Natural killer cell (primary cell): ENCODE measurements around the gene NDUFA3. TPM values are rescaled to one million over a fixed set of nuclear protein-coding genes. Genes with fewer than 3 reads are reported as not detected.

Experiments used
- ATAC-seq, 3 donors: fragments of 150-1000 bp in 2 of 3; fragments of 200-7000 bp in 1 of 3; cut with Tn5 transposase; 1 replicate in 1 of 3; 2 replicates in 2 of 3; pipeline ENCODE4 v1.10.0; 2021; ENCODE audit warnings: mild to moderate bottlenecking in 2 of 3, moderate library complexity in 2 of 3
- DNase-seq, 2 donors: peaks; one replicate each; pipeline versions ENCODE4 v3.0.0 to v3.0.0-alpha.2; 2013 to 2021; ENCODE audit warnings: mixed read lengths in 1 of 2
- H3K27ac ChIP-seq: one replicate; pipeline ENCODE4 v1.5.1; 2013; ENCODE audit warnings: mild to moderate bottlenecking, low read length
- H3K27me3 ChIP-seq: one replicate; pipeline ENCODE4 v1.6.1; 2013; ENCODE audit warnings: low read length; ENCODE audit not compliant: control insufficient read depth, insufficient read depth
- H3K36me3 ChIP-seq: one replicate; pipeline ENCODE4 v1.6.1; 2013; ENCODE audit warnings: low read length; ENCODE audit not compliant: control insufficient read depth, insufficient read depth
- H3K4me1 ChIP-seq: one replicate; pipeline ENCODE4 v1.6.1; 2013; ENCODE audit warnings: low read length; ENCODE audit not compliant: control insufficient read depth, insufficient read depth
- H3K4me3 ChIP-seq: one replicate; pipeline ENCODE4 v1.5.1; 2013; ENCODE audit warnings: low read length
- H3K9me3 ChIP-seq: one replicate; pipeline ENCODE4 v1.6.1; 2013; ENCODE audit warnings: low read length; ENCODE audit not compliant: control insufficient read depth, insufficient read depth
- H3K27ac Mint-ChIP-seq, 2 donors: one replicate each; pipeline ENCODE4 v1.8.0; 2022; ENCODE audit warnings: mild to moderate bottlenecking in 2 of 2, mixed read lengths in 2 of 2, moderate library complexity in 1 of 2
- H3K27me3 Mint-ChIP-seq, 2 donors: one replicate each; pipeline ENCODE4 v1.8.0; 2022; ENCODE audit warnings: low read depth in 2 of 2, mixed read lengths in 2 of 2
- H3K36me3 Mint-ChIP-seq: one replicate; pipeline ENCODE4 v1.8.0; 2022; ENCODE audit warnings: mixed read lengths
- H3K4me1 Mint-ChIP-seq, 2 donors: one replicate each; pipeline ENCODE4 v1.8.0; 2022; ENCODE audit warnings: mixed read lengths in 2 of 2
- H3K4me3 Mint-ChIP-seq: one replicate; pipeline ENCODE4 v1.8.0; 2022; ENCODE audit warnings: mild to moderate bottlenecking, moderate library complexity, mixed read lengths
- H3K9me3 Mint-ChIP-seq, 2 donors: one replicate each; pipeline ENCODE4 v1.8.0; 2022; ENCODE audit warnings: mixed read lengths in 2 of 2
- WGBS: methylation state at CpG from one replicate; pipeline ENCODE4 v1.1.7; 2013; ENCODE audit warnings: missing lambda C conversion rate; ENCODE audit not compliant: insufficient coverage; 5-methylcytosine and 5-hydroxymethylcytosine counted together
- intact Hi-C: fragments of 100-400 bp; cut with micrococcal nuclease; formaldehyde crosslinking; loops from one replicate; pipeline ENCODE4 v1.14.2; 2022
- total RNA-seq, 4 donors: library from RNA; stranded (reverse); fragments of 120-200 nt in 1 of 4; gene quantifications; one replicate each; pipeline versions ENCODE4 v1.2.3 to v1.2.4, GENCODE V29; 2013 to 2022
- TF ChIP-seq, protein P1 (sequence below): fragments of 200-600 bp; IDR thresholded peaks from one replicate; pipeline ENCODE4 v1.8.0; 2022; ENCODE audit warnings: antibody characterized with exemption

NDUFA3 gene
- total RNA-seq, 3 donors from 2014 or later (not counting 1 experiment from before 2014, with no cell fraction given), result 48.4 to 91.9 (median 71.4) TPM

DNA sequence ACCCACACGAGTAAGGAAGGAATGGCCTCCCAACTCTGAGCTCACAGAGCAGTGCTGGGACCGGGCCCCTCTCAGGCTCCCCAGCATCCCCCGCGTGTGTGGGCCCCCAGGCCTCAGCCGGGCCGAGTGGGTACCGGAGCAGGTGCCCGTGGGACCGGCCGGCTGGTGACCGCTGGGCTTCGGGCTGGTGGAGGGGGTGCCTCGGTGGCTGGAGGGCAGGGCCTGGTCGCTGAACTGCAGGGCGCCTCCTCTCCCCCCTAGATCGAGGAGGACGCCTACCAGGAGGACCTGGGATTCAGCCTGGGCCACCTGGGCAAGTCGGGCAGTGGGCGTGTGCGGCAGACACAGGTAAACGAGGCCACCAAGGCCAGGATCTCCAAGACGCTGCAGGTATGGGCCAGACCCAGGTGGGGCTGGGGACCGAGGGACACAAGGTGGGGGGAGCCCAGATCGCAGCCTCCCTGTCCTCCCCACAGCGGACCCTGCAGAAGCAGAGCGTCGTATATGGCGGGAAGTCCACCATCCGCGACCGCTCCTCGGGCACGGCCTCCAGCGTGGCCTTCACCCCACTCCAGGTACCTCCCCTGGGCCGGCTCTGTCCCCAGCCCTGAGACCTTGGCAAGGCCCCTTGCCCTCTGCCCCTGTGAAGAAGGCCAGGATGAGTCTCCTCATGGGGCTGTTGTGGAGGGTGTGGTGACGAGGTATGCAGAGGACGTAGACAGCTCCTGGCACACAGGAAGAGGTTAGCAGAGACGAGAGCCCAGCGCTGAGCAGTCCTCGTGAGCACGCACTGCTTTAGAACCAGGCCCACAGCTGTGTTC, 26.4 kb downstream of the NDUFA3 start:
- H3K4me3 Mint-ChIP-seq, result no peak overlapping the region
- peaks cover 58% of the 10 kb centered on the region for H3K36me3 ChIP-seq

DNA sequence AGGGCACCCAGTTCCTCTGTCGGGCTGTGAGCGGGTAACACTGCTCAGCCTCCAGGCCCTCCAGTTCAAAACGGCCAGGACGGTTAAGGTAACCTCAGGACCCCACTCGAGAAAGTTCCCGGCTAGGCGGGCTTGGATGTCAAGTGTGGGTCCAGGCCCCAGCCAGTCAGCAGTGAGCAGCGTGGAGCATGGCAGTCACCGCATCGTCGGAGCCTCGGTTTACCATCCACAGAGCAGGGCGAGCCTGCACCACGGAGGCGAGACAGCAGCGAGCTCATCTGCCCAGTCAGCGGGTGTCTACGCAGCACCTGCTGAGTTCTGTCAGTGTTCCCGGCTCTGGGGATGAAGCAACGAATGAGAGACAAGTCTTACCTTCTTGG, 27.0 kb downstream of the NDUFA3 start:
- no peak overlapping the region for H3K4me3 Mint-ChIP-seq
- no peaks in the 10 kb centered on the region for H3K27me3 ChIP-seq
- no peaks in the 10 kb centered on the region for H3K36me3 Mint-ChIP-seq
- peaks cover 52% of the 10 kb centered on the region for H3K36me3 ChIP-seq
- no peaks in the 10 kb centered on the region for H3K27me3 Mint-ChIP-seq
- peaks cover 5% of the 10 kb centered on the region in 2 donors for H3K4me1 Mint-ChIP-seq
- H3K4me3 ChIP-seq, result no peak overlapping the region
- H3K4me1 ChIP-seq, result peaks cover 4% of the 10 kb centered on the region
- WGBS, result 97% methylated on average over 20 of the region's 20 CpGs
- ATAC-seq (no peak), DNase-seq (no peak)
- peaks cover 3% of the 10 kb centered on the region for H3K9me3 ChIP-seq
- H3K27ac ChIP-seq, result no peak overlapping the region
- TF ChIP-seq, protein P1, sequence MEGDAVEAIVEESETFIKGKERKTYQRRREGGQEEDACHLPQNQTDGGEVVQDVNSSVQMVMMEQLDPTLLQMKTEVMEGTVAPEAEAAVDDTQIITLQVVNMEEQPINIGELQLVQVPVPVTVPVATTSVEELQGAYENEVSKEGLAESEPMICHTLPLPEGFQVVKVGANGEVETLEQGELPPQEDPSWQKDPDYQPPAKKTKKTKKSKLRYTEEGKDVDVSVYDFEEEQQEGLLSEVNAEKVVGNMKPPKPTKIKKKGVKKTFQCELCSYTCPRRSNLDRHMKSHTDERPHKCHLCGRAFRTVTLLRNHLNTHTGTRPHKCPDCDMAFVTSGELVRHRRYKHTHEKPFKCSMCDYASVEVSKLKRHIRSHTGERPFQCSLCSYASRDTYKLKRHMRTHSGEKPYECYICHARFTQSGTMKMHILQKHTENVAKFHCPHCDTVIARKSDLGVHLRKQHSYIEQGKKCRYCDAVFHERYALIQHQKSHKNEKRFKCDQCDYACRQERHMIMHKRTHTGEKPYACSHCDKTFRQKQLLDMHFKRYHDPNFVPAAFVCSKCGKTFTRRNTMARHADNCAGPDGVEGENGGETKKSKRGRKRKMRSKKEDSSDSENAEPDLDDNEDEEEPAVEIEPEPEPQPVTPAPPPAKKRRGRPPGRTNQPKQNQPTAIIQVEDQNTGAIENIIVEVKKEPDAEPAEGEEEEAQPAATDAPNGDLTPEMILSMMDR, result no peak
- H3K9me3 Mint-ChIP-seq, result no peaks in the 10 kb centered on the region
- H3K27ac Mint-ChIP-seq, result no peak overlapping the region
- intact Hi-C loops, result no loop called here

More for the DNA sequence above, 26.4 kb downstream of the NDUFA3 start:
- Histone ChIP-seq H3K27me3 (no peaks in the 10 kb centered on the region), H3K4me1 (peaks cover 4% of the 10 kb centered on the region), H3K9me3 (peaks cover 3% of the 10 kb centered on the region), H3K27ac (no peak overlapping the region), H3K4me3 (no peak overlapping the region)
- TF ChIP-seq, protein P1, result no peak
- DNase-seq, result no peak
- H3K9me3 Mint-ChIP-seq, result no peaks in the 10 kb centered on the region
- no peak overlapping the region for H3K27ac Mint-ChIP-seq
- ATAC-seq, result no peak
- H3K36me3 Mint-ChIP-seq, result no peaks in the 10 kb centered on the region
- H3K27me3 Mint-ChIP-seq, result no peaks in the 10 kb centered on the region
- no peaks in the 10 kb centered on the region for H3K4me1 Mint-ChIP-seq
- intact Hi-C loops, result no loop called here
- 96% methylated on average over 41 of the region's 41 CpGs for WGBS

DNA sequence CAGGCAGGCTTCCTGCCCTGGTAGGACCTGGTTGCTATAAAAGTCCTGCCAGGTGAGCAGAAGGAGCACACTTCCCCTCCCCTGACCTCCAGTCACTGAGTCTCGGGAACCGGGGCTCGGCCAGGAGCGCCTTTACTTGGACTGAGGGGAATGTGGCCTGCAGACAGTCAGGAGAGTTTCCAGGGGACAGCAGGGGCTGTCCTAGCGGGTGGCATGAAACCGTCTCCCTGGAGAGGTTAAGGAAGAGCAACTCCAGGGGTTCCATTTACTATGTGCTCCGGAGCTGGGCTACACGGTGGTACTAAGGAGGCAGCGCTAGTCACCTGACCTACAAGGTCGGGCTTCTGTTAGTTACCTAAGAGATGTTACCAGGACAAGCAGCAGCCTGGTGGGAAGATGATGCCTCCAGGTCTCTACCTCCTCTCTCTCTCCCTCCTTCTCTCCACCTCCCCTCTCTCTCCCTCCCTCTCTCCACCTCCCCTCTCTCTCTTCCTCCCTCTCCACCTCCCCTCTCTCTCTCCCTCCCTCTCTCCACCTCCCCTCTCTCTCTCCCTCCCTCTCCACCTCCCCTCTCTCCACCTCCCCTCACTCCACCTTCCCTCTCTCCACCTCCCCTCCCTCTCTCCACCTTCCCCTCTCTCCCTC, 30.8 kb downstream of the NDUFA3 start:
- H3K36me3 ChIP-seq, result peaks cover 24% of the 10 kb centered on the region
- intact Hi-C loops, result no loop called here
- H3K4me3 Mint-ChIP-seq, result peak overlapping the region; percentile 21
- no peaks in the 10 kb centered on the region for H3K36me3 Mint-ChIP-seq
- H3K9me3 Mint-ChIP-seq, result no peaks in the 10 kb centered on the region
- H3K27me3 Mint-ChIP-seq, result no peaks in the 10 kb centered on the region
- H3K9me3 ChIP-seq, result peaks cover 3% of the 10 kb centered on the region
- peaks cover 16 to 24% of the 10 kb centered on the region in 2 donors for H3K4me1 Mint-ChIP-seq
- H3K4me1 ChIP-seq, result peaks cover 18% of the 10 kb centered on the region
- ATAC-seq, result no peak
- no peak overlapping the region for H3K4me3 ChIP-seq
- H3K27ac Mint-ChIP-seq, result peak overlapping the region; percentile 21 to 78
- peak in 1 of 2 donors; percentile 78 for DNase-seq
- 86% methylated on average over 10 of the region's 10 CpGs for WGBS
- TF ChIP-seq, protein P1, result no peak
- H3K27ac ChIP-seq, result no peak overlapping the region
- H3K27me3 ChIP-seq, result no peaks in the 10 kb centered on the region
